DMS153 (cell line): ENCODE results near the gene C12orf43.

Source experiments
- DNase-seq: peaks from one replicate; lab custom pipeline; 2025; lab: John Stamatoyannopoulos, UW

Gene C12orf43

GRCh38 chr12:120999191-121000120, 16.8 kb downstream of the C12orf43 start:
- no peak for DNase-seq

- no peak for DNase-seq
Observed at GRCh38 chr12:120998435-120998834, 17.9 kb downstream of the C12orf43 start.

GRCh38 chr12:120997448-120997847, 18.8 kb downstream of the C12orf43 start:
- DNase-seq, result no peak

DNA sequence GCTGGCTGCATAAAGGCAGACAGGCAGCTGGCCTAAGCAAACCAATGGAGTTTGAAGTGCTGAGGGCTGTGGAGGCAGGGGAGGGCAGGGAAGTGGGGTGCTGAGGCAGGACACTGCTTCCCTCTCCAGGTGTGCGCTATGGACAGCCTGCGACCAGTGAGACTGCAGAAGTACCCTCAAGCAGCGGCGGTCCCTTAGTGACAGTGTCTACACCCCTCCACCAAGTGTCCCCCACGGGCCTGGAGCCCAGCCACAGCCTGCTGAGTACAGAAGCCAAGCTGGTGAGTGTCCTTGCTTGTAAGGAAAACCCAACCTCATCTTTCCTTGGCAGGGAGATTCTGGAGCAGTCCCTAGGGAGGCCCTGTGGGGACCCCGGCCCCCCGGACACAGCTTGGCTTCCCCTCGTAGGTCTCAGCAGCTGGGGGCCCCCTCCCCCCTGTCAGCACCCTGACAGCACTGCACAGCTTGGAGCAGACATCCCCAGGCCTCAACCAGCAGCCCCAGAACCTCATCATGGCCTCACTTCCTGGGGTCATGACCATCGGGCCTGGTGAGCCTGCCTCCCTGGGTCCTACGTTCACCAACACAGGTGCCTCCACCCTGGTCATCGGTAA, 20.0 kb downstream of the C12orf43 start:
- no peak for DNase-seq

DNA sequence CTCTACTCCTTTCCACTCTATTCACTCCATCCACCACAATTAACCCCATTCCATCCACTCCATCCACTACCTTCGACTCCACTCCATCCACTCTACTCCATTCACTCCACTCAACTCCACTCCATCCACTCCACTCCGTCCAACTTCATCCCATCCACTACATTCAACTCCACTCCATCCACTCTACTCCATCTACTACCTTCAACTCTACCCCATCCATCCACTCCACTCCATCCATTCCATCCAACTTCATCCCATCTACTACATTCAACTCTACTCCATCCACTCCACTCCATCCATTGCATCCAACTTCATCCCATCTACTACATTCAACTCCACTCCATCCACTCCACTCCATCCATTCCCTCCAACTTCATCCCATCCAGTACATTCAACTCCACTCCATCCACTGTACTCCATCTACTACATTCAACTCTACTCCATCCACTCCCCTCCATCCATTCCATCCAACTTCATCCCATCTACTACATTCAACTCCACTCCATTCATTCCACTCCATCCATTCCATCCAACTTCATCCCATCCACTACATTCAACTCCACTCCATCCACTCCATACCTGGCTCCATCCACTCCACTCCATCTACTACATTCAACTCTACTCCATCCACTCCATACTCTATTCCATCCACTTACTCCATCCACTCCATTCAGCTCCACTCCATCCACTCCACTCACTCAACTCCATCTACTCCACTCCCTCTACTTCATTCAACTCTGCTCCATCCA, 21.5 kb downstream of the C12orf43 start:
- no peak for DNase-seq

DNA sequence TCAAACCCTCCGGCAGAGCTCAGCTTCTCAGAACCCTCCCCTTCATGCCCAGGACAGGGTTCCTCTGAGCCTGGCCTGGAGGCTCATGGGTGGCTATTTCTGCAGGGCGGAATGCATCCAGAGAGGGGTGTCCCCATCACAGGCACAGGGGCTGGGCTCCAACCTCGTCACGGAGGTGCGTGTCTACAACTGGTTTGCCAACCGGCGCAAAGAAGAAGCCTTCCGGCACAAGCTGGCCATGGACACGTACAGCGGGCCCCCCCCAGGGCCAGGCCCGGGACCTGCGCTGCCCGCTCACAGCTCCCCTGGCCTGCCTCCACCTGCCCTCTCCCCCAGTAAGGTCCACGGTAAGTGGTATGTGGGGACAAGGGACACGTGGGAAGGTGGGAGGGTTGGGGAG, 22.2 kb downstream of the C12orf43 start:
- no peak for DNase-seq

DNA sequence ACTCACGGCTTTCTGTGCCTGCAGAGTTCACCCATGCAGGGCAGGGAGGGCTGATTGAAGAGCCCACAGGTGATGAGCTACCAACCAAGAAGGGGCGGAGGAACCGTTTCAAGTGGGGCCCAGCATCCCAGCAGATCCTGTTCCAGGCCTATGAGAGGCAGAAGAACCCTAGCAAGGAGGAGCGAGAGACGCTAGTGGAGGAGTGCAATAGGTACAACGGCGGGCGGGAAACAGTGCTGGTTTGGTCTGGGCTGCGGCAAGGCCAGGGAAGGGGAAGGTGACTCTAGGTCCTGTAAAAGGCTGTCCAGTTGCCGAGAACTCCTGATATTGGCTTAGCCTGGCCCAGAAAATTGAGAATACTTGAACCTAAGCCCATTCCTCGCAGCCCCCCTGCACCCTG, 22.8 kb downstream of the C12orf43 start:
- DNase-seq, result no peak

DNA sequence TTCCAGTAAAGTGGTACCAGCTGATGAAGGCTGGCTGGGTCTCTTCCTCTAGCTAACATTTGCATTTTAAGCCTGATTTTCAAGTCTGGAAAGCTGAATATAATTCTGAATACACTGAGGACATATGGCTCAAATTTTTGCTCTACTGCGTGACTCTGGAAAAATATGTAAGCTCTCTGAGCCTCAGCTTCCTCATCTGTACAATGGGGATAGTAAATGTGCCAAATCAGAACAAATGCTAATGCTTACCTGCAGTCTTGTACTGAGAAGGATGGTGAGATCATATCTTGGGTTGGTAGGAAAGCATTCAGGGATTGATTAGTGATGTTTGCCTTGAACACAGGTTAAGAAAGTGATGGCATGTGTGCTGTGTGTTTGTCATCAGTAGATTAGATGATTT, 23.3 kb downstream of the C12orf43 start:
- no peak for DNase-seq

- no peak for DNase-seq
Observed at GRCh38 chr12:120991965-120992364, 24.3 kb downstream of the C12orf43 start.

GRCh38 chr12:120990487-120991055, 25.7 kb downstream of the C12orf43 start:
- DNase-seq, result no peak

- DNase-seq, result no peak
Observed at GRCh38 chr12:120989687-120990086, 26.6 kb downstream of the C12orf43 start.

DNA sequence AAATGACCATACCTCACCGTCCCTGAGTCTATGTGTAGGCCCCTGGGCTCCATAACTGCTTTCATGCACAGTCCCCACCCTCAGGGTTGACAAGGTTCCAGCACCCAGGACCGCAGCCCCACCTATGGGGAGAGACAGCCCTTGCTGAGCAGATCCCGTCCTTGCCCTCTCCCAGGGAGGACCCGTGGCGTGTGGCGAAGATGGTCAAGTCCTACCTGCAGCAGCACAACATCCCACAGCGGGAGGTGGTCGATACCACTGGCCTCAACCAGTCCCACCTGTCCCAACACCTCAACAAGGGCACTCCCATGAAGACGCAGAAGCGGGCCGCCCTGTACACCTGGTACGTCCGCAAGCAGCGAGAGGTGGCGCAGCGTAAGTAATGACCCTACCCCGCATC, 27.6 kb downstream of the C12orf43 start:
- no peak for DNase-seq

DNA sequence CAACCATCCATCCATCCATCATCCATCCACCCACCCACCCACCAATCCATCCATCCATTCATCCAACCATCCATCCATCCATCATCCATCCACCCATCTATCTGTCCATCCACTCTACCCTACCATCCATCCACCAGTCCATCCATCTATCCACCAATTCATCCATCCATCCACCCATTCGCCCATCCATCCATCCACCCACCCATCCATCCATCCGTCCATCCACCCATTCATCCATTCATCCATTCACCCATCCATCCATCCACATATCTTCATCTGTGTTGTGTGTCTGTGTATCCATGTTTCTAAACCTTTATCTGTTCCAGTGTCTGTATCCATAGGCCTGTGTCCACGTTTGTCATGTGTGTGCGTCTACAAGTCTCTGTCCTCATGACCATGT, 28.1 kb downstream of the C12orf43 start:
- DNase-seq, result no peak

DNA sequence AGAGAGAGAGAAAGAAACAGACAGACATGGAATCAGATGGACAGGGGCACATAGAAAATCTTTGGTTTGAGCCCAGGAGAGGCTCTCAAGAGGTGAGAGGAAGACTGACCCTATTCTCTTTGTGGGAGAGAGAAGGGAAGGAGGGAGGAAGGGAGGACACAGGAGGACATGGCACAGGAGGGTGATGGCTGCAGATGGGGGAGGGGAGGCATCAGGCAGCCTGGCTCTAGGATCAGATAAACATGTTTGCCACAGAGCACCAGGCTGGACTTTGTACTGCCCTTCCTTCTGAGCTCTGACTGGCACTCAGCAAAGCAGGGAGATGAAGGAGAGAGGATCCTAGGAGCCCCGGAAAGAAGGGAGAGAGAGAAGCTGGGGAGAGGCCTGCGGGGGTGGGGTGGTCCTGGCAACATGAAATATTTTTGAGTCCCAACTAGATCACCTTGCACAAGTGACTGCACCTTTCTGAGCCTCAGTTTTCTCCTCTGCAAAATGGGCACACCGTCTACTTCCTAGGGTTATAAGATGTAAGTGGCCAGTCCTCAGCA, 31.9 kb downstream of the C12orf43 start:
- no peak for DNase-seq

DNA sequence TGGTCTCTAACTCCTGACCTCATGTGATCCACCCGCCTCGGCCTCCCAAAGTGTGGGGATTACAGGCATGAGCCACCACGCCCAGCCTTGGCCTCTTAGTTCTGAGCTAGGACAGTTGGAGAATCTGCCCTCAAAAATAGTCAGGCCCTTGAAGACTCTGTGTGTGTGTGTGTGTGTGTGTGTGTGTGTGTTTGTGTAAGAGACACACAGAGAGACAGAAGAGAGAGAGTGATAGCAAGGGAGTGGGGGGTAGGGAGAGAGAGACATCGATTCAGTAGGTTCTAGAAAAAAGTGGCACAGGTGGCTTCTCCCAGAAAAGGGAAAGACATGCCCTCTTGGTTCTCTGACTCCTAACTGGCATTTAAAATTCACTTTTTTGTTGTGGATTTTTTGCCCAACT, 32.5 kb downstream of the C12orf43 start:
- no peak for DNase-seq

DNA sequence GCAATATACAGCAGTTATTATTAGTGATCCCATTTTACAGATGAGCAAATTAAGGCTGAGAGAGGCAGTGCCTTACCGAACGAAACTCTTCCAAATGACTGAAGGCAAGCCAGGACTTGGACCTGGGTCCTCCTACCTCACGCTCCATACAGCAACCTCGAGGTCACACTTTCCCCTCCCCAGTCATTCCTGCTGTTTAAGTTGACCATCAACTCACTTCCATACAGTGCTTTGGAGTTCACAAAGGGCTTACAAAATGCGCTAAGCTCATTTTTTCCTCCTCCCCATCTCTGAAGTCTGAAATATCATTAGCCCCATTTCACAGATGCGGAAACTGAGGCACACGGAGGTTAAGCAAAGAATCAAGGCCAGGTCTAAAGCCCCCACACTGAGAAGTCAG, 33.6 kb downstream of the C12orf43 start:
- no peak for DNase-seq

- DNase-seq, result no peak
Observed at GRCh38 chr12:120981407-120981941, 34.8 kb downstream of the C12orf43 start.

GRCh38 chr12:120980800-120981368, 35.4 kb downstream of the C12orf43 start:
- no peak for DNase-seq

DNA sequence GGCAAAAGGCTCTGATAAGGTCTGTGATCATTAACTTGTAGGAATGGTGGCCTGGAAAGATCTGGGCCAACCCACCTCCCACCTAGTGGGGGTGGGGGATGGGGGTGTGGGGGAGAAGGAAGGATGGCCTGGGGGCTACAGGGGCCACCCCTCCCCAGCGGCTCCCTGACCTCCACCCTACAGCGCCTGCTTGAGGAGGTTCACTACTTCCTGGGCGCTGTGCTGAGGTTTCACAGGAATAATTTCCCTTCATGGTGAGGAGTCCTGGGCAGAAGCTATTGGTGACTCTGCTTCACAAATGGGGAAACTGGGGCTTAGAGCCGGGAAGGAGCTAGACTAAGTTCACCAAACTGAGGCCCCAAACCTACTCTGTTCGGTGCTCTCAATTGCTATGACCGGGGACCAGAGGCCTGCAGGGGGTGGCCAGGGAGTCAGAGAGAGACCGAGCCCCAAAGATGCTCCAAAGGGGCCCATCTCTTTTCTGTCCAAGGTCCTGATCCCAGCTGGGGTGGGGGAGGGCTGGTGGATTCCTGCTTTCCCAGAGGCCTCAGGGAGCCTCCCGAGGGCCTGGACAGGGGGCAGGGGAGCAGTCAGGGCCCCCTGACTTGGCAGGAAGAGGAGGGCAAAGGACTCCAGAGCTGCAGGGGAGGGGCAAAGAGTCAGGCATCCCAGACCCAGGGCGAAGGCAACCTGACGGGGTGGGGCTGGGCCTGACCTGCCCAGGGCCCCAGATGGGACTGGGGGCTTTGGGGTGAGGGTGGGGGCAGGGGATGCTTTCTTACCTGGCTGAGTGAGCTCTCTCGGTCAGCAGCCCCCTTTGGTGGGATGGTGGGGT, 36.2 kb downstream of the C12orf43 start:
- no peak for DNase-seq

DNA sequence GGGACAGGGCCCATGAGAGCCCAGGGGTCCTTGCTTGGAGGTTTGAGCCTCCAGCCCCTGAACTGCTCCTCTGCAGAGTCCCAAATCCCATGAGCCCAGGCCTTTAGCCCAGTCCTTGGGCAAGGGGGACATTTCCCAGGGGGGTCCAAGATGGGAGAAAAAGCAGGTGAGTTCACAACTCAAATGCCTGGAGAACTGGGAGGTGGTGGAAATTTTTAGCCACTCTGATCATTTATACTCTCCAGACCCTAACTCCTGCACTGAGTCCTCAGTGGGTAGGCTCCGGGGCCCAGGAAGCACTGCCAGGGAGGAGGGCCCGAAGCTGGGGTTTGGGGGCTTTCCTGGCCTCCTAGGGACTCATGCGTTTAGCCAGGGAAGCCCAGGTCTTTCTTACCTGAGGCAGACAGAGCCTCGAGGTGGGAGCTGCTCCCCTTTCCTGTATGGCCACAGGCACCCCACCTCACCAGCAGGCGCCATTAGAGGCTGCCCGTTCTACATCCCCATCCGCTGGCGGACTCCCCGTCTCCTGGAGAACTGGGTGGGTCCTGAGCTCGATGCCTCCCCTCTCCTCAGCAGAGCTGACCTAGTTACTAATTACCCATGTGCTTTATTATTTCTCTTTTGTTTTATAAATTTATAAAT, 36.9 kb downstream of the C12orf43 start:
- DNase-seq, result no peak
